SW480 (cell line): ENCODE results near the gene P3H2.

ENCODE experiments used
- DNase-seq: peaks from one replicate; pipeline ENCODE4 v3.0.0-alpha.2; 2016; ENCODE audit warnings: low spot score

P3H2 gene

GRCh38 chr3:190014940-190015339 lies 105.8 kb downstream of the P3H2 start:
- no peak for DNase-seq

- DNase-seq = no peak
Observed at GRCh38 chr3:190013943-190014924, 106.5 kb downstream of the P3H2 start.

- DNase-seq = peak; percentile 35
Observed at GRCh38 chr3:190012784-190013183, 107.9 kb downstream of the P3H2 start.

- DNase-seq = peak; percentile 83
Observed at GRCh38 chr3:190012314-190012782, 108.3 kb downstream of the P3H2 start.

GRCh38 chr3:190010486-190010885 lies 110.2 kb downstream of the P3H2 start:
- no peak for DNase-seq

GRCh38 chr3:190009614-190010013 lies 111.1 kb downstream of the P3H2 start:
- DNase-seq = no peak

GRCh38 chr3:190008432-190008831 lies 112.3 kb downstream of the P3H2 start:
- no peak for DNase-seq

- DNase-seq = no peak
Observed at GRCh38 chr3:190005343-190006113, 115.2 kb downstream of the P3H2 start.

GRCh38 chr3:190004656-190005055 lies 116.0 kb downstream of the P3H2 start:
- DNase-seq = no peak

- DNase-seq = no peak
Observed at GRCh38 chr3:190003681-190004123, 117.0 kb downstream of the P3H2 start.

- DNase-seq = no peak
Observed at GRCh38 chr3:190003068-190003467, 117.6 kb downstream of the P3H2 start.

GRCh38 chr3:190001426-190001825 lies 119.3 kb downstream of the P3H2 start:
- no peak for DNase-seq

GRCh38 chr3:190000861-190001196 lies 119.9 kb downstream of the P3H2 start:
- DNase-seq = no peak

- DNase-seq = no peak
Observed at GRCh38 chr3:190000187-190000860, 120.4 kb downstream of the P3H2 start.

GRCh38 chr3:189999718-190000117 lies 121.0 kb downstream of the P3H2 start:
- DNase-seq = no peak

GRCh38 chr3:189995129-189995528 lies 125.6 kb downstream of the P3H2 start:
- DNase-seq = peak; percentile 21

GRCh38 chr3:189990826-189991225 lies 129.9 kb downstream of the P3H2 start:
- DNase-seq = peak; percentile 52

- no peak for DNase-seq
Observed at GRCh38 chr3:189988854-189989253, 131.8 kb downstream of the P3H2 start.

GRCh38 chr3:189988322-189988721 lies 132.4 kb downstream of the P3H2 start:
- DNase-seq = no peak

GRCh38 chr3:189985948-189986347 lies 134.7 kb downstream of the P3H2 start:
- DNase-seq = peak; percentile 93

GRCh38 chr3:189983612-189984011 lies 137.1 kb downstream of the P3H2 start:
- DNase-seq = no peak

- DNase-seq = no peak
Observed at GRCh38 chr3:189982321-189982945, 138.3 kb downstream of the P3H2 start.
